GM21717 (cell line): ENCODE data around the gene BACH2.
A peak's percentile ranks its signal among the peaks of the same experiment; 100 is the strongest.

ENCODE experiments used
- ATAC-seq: cut with Tn5 transposase; IDR thresholded peaks from one replicate; pipeline ENCODE4 v1.9.1; 2021; ENCODE audit warnings: mild to moderate bottlenecking, moderate library complexity; ENCODE audit not compliant: unreplicated experiment

BACH2 gene

DNA sequence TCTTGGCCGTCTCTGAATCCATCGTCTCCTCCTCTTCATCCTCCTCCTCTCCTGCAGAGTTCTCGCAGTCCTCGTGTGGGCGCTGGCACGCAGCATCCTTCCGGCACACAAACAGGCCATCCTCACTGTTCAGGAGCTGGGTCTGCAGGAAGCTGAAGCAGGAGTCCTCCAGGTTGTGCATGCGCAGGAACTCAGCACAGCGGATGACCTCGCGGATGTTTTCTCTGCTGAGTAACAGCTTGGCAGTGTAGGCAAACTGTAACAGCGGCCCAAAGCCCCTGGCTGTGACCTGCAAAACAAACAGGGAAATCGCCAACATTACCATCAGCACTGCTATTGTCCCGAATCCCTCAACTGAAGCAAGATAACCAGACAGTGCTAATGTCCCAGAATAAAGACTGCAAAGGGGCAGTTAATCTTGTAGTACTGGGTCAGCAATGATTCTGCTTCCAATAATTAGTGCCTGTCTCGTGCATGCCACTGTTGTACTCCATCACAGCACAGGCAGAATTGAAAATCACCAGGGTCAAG, 345.0 kb downstream of the BACH2 start:
- ATAC-seq, result no peak

DNA sequence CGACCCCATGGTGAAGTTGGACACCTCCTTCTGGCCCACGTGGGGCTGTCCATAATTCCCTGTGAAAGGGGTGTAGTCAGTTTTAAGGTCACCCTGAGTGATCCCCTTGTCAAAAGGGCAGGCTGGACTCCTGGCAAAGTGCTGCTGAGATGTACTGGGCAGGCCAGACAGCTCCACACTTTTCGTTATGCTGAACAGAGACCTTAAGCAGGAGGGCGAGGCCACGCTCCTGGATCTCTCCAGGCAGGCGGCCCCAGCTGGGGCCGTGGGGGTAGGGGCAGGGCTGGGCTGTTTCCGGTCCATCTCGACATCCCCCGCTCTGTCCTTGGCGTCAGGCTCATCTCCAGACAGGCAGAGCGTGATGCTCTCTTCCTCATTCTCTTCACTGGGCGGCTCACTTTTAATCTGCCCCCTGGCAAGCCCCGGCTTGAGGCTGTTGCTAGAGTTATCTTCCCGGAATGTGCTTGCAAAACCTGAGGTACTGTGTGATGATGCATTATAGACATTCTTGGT, 345.7 kb downstream of the BACH2 start:
- no peak for ATAC-seq

- no peak for ATAC-seq
Measured at GRCh38 chr6:89950446-89950845, 346.2 kb downstream of the BACH2 start.

GRCh38 chr6:89948876-89949275, 347.8 kb downstream of the BACH2 start:
- ATAC-seq, result no peak

DNA sequence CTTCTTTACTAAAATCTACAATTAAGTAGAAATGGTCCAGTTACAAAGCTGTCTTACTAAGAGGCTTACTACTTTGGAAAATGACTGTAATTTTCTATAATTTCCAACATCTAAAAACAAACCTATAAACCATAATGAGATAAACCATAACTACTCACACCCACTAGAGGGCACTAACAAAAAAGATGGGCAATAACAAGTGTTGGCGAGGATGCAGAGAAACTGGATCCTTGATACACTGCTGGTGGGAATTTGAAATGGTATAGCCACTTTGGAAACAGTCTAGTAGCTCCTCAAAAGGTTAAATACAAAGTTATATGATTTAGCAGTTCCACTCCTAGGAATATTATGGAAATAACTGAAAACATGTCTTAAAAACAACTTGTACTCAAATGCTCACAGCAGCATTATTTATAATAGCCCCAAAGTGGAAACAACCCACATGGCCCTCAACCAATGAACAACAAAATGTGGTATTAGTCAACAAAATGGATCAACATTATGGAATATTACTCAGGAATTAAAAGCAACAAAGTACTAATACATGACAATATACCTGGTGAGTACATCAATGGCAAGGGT, 351.7 kb downstream of the BACH2 start:
- ATAC-seq, result no peak

DNA sequence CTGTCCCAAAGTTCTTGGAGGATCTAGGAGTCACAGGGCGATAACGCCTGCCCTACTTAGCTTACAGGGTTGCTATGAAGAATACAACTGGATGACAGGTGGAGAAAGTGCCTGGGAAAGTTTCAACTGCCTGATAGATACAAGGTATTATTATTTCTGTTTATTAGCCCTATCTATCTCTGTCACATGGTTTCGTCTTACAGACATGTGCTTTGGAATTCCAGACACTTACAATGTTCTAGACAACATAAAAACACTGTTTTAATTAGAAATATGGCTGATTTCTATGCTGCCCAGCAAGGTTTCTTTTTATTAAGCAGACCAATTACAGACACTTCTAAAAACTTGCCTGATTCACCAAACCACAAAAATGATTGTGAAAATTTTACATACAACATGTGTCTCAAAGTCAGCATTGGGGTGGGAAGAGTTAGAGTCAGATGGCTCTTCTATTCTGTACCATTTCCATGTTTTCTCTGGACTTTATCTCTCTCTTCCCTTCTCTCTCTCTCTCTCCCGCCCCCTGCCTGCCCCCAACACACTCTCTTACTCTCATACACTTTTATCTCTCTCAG, 352.4 kb downstream of the BACH2 start:
- no peak for ATAC-seq

- no peak for ATAC-seq
Measured at GRCh38 chr6:89942601-89943000, 354.0 kb downstream of the BACH2 start.

GRCh38 chr6:89941763-89942497, 354.7 kb downstream of the BACH2 start:
- ATAC-seq, result no peak

DNA sequence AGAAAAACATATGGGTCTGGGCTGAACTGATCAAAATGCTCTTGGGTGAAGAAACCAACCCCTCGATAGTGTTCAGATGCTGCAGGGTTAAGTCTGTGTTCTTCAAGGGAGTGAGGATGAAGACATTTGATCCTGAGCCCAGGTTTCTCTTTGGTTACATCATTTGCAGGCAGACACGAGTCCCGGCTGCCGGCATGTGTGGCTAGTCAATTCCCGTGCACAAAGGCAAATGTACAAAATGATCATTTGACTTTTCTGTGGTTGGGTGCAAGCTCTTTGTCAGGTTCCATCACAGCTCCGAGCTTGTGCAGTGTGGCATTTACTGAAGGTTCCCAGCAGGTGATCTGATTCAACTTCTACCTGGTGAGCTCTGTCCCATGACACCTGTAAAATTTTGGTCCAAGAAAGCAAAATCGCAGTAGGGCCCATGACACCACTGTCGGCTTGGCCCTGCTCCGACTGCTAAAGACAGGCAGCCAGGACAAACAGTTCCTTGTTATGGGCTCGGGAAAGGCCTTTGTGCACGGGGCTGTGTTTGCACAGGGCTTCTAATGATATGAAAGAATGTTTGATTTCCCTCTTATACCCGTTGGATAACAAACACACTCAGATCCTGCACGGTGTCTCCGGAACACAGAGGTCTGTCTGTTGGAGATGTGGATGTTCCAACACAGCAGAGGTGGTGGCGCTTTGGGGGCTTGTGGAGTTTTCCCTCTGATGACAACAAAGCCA, 355.4 kb downstream of the BACH2 start:
- no peak for ATAC-seq

DNA sequence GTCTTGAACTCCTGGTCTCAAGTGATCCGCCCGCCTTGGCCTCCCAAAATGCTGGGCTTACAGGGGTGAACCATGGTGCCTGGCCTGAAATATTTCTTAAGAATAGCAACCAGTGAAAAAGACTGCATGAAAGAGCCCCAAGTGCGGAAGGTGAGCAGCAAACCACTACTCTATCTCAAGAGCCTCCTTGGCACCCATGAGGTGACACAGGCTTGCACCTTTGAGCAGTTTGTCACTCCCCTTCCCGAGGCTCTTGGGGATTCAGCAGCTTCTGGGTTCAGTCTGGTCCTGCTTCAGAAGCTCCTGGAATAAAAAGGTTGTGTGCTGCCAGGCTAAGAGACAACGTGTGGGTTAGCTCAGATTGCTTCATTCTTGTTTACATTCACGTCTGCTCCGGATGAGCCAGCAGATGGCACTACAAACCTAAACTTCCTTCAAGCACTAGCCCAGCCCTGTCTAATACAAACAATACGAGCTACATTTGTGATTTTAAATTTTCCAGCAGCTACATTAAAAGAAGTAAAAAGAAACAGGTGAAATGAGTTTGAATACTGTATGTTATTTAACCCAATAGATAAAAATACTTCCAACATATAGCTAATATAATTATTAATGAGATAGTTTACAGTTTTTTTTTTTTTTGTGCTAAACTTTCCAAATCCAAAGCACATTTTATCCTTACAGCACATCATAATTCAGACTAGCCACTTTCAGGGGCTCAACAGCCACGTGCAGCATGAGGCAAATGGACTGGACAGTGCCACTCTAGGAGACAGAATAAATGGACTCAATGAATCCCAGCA, 356.2 kb downstream of the BACH2 start:
- peak; percentile 69 for ATAC-seq

DNA sequence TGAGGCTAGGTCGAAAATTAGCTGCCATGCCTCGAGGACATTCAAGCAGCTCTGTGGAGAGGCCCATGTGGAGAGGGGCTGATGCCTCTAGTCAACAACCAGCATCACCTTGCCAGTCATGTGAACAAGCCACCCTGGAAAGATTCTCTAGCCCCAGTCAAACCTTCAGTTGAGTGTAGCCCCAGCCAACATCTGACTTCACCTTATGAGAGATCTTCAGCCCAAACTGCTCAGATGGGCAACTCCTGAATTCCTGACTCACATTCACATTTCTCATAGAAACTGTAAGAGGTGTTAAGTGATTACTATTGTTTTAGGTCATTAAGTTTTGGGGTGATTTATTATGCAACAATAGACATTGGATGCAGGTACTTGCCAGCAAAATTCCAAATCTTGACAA, 357.5 kb downstream of the BACH2 start:
- ATAC-seq, result no peak

GRCh38 chr6:89938014-89938413, 358.6 kb downstream of the BACH2 start:
- no peak for ATAC-seq

DNA sequence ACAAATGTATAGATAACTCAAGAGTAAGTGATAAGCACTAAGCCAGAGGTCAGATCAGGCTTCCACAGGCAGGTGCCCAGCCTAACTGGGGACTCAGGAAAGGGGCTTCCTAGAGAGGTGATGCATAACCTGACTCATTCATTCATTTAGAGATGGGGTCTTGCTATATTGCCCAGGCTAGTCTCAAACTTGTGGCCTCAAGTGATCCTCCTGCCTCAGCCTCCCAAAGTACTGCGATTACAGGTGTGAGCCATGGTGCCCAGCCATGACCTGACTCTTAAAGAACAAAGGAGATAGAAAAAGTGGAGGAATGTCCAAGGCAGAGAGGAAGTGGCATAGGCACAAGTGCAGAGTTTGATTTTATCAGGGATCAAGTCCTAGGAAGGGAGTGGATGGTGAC, 360.5 kb downstream of the BACH2 start:
- ATAC-seq, result no peak

GRCh38 chr6:89934685-89935366, 361.8 kb downstream of the BACH2 start:
- ATAC-seq, result no peak

- ATAC-seq, result no peak
Measured at GRCh38 chr6:89932245-89932802, 364.3 kb downstream of the BACH2 start.

DNA sequence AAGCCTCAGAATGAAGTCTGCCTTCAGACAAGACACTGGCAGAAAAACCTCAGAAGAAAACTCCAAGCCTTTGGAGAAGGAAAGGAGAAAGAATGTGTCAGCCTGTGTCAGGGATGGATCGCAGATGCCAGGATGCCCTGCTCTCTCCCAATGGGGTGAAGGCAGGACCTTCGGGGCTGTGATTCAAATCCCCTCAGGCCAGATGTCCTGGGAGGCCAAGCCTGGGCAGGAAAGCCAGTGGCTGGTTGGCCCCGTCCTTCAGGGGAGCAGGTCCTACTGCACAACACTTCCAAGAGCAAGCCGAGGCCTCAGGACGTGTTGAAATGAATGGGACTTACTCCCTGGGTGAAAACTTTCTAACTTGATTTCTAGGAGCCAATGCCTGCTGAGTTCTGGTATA, 365.9 kb downstream of the BACH2 start:
- no peak for ATAC-seq

- ATAC-seq, result no peak
Measured at GRCh38 chr6:89928604-89929003, 368.0 kb downstream of the BACH2 start.

DNA sequence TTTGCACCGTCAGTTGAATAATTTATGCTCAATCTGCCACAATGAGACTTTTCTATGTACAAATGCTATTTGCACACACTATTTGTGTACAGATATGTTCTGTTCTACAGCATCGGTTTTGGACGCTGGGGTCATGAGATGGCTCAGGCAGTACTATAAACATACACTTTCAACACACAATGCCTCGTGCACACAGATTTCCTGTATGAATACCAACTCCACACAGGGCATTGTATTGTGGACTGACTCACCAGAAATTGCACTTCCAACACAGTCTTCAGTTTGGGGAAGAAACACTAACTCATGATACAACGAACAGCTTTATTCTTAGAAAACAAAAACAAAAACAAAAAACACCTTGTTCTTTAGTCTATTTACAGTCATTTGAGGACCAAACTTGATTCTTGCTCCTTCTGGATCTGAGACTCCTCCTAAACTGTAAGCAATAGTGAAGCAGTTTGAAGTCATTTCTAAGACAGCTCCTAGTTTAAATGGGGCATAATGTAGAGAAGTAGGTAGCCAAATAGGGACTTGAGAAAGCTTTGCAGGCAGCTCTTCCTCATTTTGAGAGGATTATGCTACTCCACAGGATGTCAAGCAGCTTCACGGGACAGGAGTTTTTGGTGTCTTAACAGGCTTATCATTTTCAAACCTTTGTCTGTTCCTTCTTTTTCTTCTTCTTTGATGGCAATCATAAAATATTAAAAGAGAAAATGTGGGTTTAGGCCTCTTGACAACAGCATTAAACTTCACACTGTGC, 368.7 kb downstream of the BACH2 start:
- ATAC-seq, result no peak

DNA sequence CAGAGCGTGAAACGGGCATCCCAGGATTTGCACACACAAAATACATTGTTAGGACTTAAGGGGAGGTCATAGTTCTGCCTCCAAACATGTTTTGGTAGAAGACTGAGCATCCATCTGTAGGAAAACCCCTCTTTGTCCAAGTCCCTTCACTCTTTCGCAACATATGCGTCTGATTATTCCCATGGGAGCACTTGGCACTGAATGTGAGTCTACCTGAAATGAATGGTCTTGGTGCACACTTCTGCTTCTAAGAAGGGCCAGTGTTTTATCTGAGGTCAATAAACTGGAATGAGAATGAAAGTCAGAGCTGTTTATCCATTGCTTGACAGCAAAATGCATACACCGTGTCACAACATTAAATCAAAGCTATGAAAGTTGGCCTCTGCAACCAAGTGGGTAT, 369.4 kb downstream of the BACH2 start:
- no peak for ATAC-seq
